ENCODE data around the gene CEP112.

- TF ChIP-seq CTCF (IDR thresholded peaks at IDR 0.05) (no peak), ZFX (IDR thresholded peaks at IDR 0.05; ENCODE audit: borderline replicate concordance) (no peak)
These were observed 273.4 kb downstream of the CEP112 start for GRCh38 chr17:65918500-65918899.
